ENCODE measurements around the gene NRAP. TPM values are rescaled to one million over a fixed set of nuclear protein-coding genes. Genes with fewer than 3 reads are reported as not detected.

The NRAP gene
- polyA plus RNA-seq, 1 donor (not counting 4 experiments of a cell fraction or from before 2014, with no cell fraction given): not detected

DNA sequence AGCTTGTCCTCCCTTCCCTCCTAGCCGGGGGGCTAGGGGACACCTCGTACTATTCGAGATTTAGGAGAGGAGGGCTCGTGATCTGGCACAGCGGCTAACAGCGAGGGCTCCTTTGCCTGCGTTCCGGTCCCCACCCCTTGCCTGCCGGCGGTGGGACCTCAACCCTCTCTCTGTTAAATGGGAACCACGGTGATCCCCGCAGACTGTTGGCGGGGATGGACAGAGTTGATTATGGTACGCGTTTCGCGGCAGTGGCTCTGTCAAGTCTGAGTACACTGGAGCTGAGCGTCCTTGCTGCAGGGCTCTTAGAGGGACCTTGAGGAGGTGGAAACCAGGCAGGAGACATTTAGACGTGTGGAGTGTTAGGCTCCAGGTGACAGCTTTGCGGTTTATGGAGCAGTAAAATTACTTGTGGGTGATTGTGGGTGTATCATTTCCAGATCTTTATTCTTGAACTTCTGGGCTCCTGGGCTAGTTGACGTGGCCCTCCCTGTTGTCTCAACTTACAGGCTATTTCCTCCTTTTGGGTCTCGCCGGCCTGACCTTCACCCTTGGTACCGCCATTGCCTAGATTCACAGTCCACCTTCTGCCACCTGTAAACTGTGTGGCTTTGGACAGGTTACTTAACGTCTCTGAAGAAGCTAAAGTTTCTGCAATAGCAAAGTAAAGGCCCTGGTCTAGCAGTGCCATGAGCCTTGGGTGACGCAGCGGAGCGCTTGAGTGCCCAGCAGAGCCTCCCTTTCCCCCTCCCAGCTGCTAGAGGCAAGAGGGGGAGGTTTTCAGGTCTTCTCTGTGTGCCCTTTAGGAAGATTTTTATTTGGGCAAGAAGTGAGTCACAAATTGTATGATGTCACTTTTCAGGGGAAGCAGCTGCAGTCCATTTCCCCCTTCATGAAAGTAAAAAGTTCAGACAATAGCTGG lies 16.6 kb upstream of the NRAP start:
- DNase-seq (ENCODE audit: low read depth, low spot score): peak; percentile 26

DNA sequence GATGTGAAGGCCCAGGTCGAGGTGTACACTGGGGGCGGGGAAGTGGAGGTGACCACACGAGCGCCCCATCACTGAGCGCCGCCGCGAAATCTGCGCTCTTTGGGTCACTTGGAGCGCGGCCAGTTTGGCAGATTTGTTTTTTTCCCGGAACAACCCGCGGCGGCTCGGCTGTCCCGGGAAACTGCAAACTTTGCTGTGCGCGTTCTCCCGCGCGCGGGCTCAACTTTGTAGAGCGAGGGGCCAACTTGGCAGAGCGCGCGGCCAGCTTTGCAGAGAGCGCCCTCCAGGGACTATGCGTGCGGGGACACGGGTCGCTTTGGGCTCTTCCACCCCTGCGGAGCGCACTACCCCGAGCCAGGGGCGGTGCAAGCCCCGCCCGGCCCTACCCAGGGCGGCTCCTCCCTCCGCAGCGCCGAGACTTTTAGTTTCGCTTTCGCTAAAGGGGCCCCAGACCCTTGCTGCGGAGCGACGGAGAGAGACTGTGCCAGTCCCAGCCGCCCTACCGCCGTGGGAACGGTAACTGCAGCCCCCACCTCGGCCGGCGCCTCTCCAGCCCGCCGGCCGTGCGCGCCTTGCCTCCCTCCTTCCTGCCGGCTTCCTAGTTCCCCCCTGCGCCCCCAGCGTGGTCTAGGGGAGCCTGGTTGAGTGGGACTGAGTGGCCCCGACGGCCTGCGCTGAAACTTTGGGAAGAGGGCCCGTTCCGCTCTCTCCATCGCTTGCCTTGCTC lies 15.8 kb upstream of the NRAP start, which contains the start of gene CASP7:
CASP7 (plus strand) TSS at position 450 of the 727 bp plus-strand sequence. CDS start 17,582 bp downstream, outside the sequence.
- peak within 1 kb of the TSS; percentile 100 for H3K4me2 ChIP-seq (ENCODE audit: control insufficient read depth, extremely low read depth, insufficient read depth, low read depth, low read length)
- peak within 1 kb of the TSS; percentile 93 to 95 (median 94) for H3K4me3 ChIP-seq (ENCODE audit: control insufficient read depth in 2 of 3, extremely low read depth in 1 of 3, insufficient read depth in 2 of 3, low read depth in 1 of 3, low read length in 3 of 3)
- no peaks in the 10 kb centered on the region for H3K9me1 ChIP-seq (ENCODE audit: control insufficient read depth, extremely low read depth, insufficient read depth, low read length)
- DNase-seq (ENCODE audit: low read depth, low spot score) (no peak), FAIRE-seq (no peak)
- H3K36me3 ChIP-seq (ENCODE audit: control insufficient read depth in 2 of 2, extremely low read depth in 1 of 2, insufficient read depth in 2 of 2, low read length in 2 of 2): peaks cover 0 to 1% of the 10 kb centered on the region in 2 experiments
- H3K79me2 ChIP-seq (ENCODE audit: control insufficient read depth, insufficient read depth, low read length): peaks cover 28% of the 10 kb centered on the region
- TF ChIP-seq, protein P1, sequence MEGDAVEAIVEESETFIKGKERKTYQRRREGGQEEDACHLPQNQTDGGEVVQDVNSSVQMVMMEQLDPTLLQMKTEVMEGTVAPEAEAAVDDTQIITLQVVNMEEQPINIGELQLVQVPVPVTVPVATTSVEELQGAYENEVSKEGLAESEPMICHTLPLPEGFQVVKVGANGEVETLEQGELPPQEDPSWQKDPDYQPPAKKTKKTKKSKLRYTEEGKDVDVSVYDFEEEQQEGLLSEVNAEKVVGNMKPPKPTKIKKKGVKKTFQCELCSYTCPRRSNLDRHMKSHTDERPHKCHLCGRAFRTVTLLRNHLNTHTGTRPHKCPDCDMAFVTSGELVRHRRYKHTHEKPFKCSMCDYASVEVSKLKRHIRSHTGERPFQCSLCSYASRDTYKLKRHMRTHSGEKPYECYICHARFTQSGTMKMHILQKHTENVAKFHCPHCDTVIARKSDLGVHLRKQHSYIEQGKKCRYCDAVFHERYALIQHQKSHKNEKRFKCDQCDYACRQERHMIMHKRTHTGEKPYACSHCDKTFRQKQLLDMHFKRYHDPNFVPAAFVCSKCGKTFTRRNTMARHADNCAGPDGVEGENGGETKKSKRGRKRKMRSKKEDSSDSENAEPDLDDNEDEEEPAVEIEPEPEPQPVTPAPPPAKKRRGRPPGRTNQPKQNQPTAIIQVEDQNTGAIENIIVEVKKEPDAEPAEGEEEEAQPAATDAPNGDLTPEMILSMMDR (optimal IDR thresholded peaks at IDR 0.05 in 1 of 3, IDR thresholded peaks at IDR 0.05 in 1 of 3, conservative IDR thresholded peaks at IDR 0.05 in 1 of 3; ENCODE audit: extremely low read depth in 1 of 3, insufficient read depth in 2 of 3, low read length in 3 of 3): peak in 1 of 3 experiments; percentile 64
- TF ChIP-seq EZH2 (IDR thresholded peaks at IDR 0.05; ENCODE audit: low read length): no peak
- no peaks in the 10 kb centered on the region for H4K20me1 ChIP-seq (ENCODE audit: control insufficient read depth, extremely low read depth, insufficient read depth, low read length)
- H3K9ac ChIP-seq (ENCODE audit: control insufficient read depth, extremely low read depth, insufficient read depth, low read length): peak within 1 kb of the TSS; percentile 94
- peak within 1 kb of the TSS; percentile 100 for H2AFZ ChIP-seq (ENCODE audit: control insufficient read depth, low read length)
- peak within 1 kb of the TSS; percentile 85 for H3K27ac ChIP-seq (ENCODE audit: control insufficient read depth, insufficient read depth, low read length)
- peaks cover 10% of the 10 kb centered on the region for H3K4me1 ChIP-seq (ENCODE audit: control insufficient read depth, extremely low read depth, insufficient read depth, low read length)
- H3K9me3 ChIP-seq (ENCODE audit: control insufficient read depth, low read depth, low read length): no peaks in the 10 kb centered on the region
- dilution Hi-C loops (cut with MboI; ENCODE audit: extremely low pct_ligation_motif_present, low sequenced_read_pairs): no loop called here
- H3K27me3 ChIP-seq (ENCODE audit: control insufficient read depth, extremely low read depth, insufficient read depth, low read length): no peaks in the 10 kb centered on the region

More for the DNA sequence above, 16.6 kb upstream of the NRAP start:
- Histone ChIP-seq H3K79me2 (ENCODE audit: control insufficient read depth, insufficient read depth, low read length) (peaks cover 34% of the 10 kb centered on the region), H3K4me3 (ENCODE audit: control insufficient read depth in 2 of 3, extremely low read depth in 1 of 3, insufficient read depth in 2 of 3, low read depth in 1 of 3, low read length in 3 of 3) (peak overlapping the region; percentile 93 to 95 (median 94)), H3K9ac (ENCODE audit: control insufficient read depth, extremely low read depth, insufficient read depth, low read length) (peak overlapping the region; percentile 94), H3K27ac (ENCODE audit: control insufficient read depth, insufficient read depth, low read length) (peak overlapping the region; percentile 85), H2AFZ (ENCODE audit: control insufficient read depth, low read length) (peak overlapping the region; percentile 100), H3K9me3 (ENCODE audit: control insufficient read depth, low read depth, low read length) (no peaks in the 10 kb centered on the region), H4K20me1 (ENCODE audit: control insufficient read depth, extremely low read depth, insufficient read depth, low read length) (no peaks in the 10 kb centered on the region), H3K36me3 (ENCODE audit: control insufficient read depth in 2 of 2, extremely low read depth in 1 of 2, insufficient read depth in 2 of 2, low read length in 2 of 2) (peaks cover 0 to 1% of the 10 kb centered on the region in 2 experiments), H3K9me1 (ENCODE audit: control insufficient read depth, extremely low read depth, insufficient read depth, low read length) (no peaks in the 10 kb centered on the region), H3K4me1 (ENCODE audit: control insufficient read depth, extremely low read depth, insufficient read depth, low read length) (peaks cover 10% of the 10 kb centered on the region), H3K27me3 (ENCODE audit: control insufficient read depth, extremely low read depth, insufficient read depth, low read length) (no peaks in the 10 kb centered on the region), H3K4me2 (ENCODE audit: control insufficient read depth, extremely low read depth, insufficient read depth, low read depth, low read length) (peak overlapping the region; percentile 100)
- TF ChIP-seq, protein P1 (optimal IDR thresholded peaks at IDR 0.05 in 1 of 3, IDR thresholded peaks at IDR 0.05 in 1 of 3, conservative IDR thresholded peaks at IDR 0.05 in 1 of 3; ENCODE audit: extremely low read depth in 1 of 3, insufficient read depth in 2 of 3, low read length in 3 of 3): no peak
- no peak for TF ChIP-seq EZH2 (IDR thresholded peaks at IDR 0.05; ENCODE audit: low read length)
- peak; percentile 43 for FAIRE-seq
- dilution Hi-C loops (cut with MboI; ENCODE audit: extremely low pct_ligation_motif_present, low sequenced_read_pairs): no loop called here
